ENCODE data around the gene FIBP. TPM values are rescaled to one million over a fixed set of nuclear protein-coding genes. Genes with fewer than 3 reads are reported as not detected.

Gene FIBP
- total RNA-seq, 1 donor from 2014 or later = 84.7 TPM

- intact Hi-C loops (cut with micrococcal nuclease) = no loop called here
These were observed 27.0 kb upstream of the FIBP start for GRCh38 chr11:65915101-65915820.

- intact Hi-C loops (cut with micrococcal nuclease) = no loop called here
These were observed 24.6 kb upstream of the FIBP start for GRCh38 chr11:65912845-65913244.

GRCh38 chr11:65911682-65912568 is 23.7 kb upstream of the FIBP start:
- intact Hi-C loops (cut with micrococcal nuclease) = no loop called here

GRCh38 chr11:65907878-65908277 is 19.6 kb upstream of the FIBP start:
- intact Hi-C loops (cut with micrococcal nuclease) = no loop called here

- intact Hi-C loops (cut with micrococcal nuclease) = no loop called here
These were observed 18.3 kb upstream of the FIBP start for GRCh38 chr11:65906602-65907001.

- intact Hi-C loops (cut with micrococcal nuclease) = no loop called here
These were observed 15.4 kb upstream of the FIBP start for GRCh38 chr11:65903715-65904114.

GRCh38 chr11:65903068-65903481 is 14.8 kb upstream of the FIBP start:
- intact Hi-C loops (cut with micrococcal nuclease) = no loop called here

- intact Hi-C loops (cut with micrococcal nuclease) = loop anchor here (1.0 kb wide), 2 partner anchors 11 to 18 kb away; partner anchors contain the start of genes C11orf68, CCDC85B and DRAP1
These were observed 12.6 kb upstream of the FIBP start for GRCh38 chr11:65900899-65901180.

- intact Hi-C loops (cut with micrococcal nuclease) = loop anchor here (1.0 kb wide), 2 partner anchors 10 to 19 kb away; partner anchors contain the start of genes C11orf68, CCDC85B and DRAP1
These were observed 12.0 kb upstream of the FIBP start, which contains the start of gene FOSL1 for GRCh38 chr11:65900125-65900898. TSS of gene FOSL1 (minus strand) at chr11:65900388. CDS start at chr11:65900339, 49 bp downstream.

GRCh38 chr11:65899356-65900124 is 11.3 kb upstream of the FIBP start:
- intact Hi-C loops (cut with micrococcal nuclease) = loop anchor here (1.0 to 10.0 kb wide), 3 partner anchors 9 to 115 kb away; partner anchors contain the start of genes AP5B1, C11orf68, CCDC85B and DRAP1

GRCh38 chr11:65898656-65899355 is 10.5 kb upstream of the FIBP start:
- intact Hi-C loops (cut with micrococcal nuclease) = loop anchor here (10.0 kb wide), 1 partner anchor 114 kb away; the partner anchor contains the start of genes AP5B1 and OVOL1

- intact Hi-C loops (cut with micrococcal nuclease) = loop anchor here (10.0 kb wide), 1 partner anchor 112 kb away; the partner anchor contains the start of genes AP5B1 and OVOL1
These were observed 8.8 kb upstream of the FIBP start for GRCh38 chr11:65897020-65897471.

- intact Hi-C loops (cut with micrococcal nuclease) = loop anchor here (10.0 kb wide), 1 partner anchor 112 kb away; the partner anchor contains the start of genes AP5B1 and OVOL1
These were observed 8.0 kb upstream of the FIBP start for GRCh38 chr11:65896034-65896999.

GRCh38 chr11:65895482-65895981 is 7.3 kb upstream of the FIBP start:
- intact Hi-C loops (cut with micrococcal nuclease) = loop anchor here (10.0 kb wide), 1 partner anchor 111 kb away; the partner anchor contains the start of genes AP5B1 and OVOL1

- intact Hi-C loops (cut with micrococcal nuclease) = loop anchor here (10.0 kb wide), 1 partner anchor 109 kb away; the partner anchor contains the start of genes AP5B1 and OVOL1
These were observed 5.8 kb upstream of the FIBP start for GRCh38 chr11:65894034-65894591.

GRCh38 chr11:65892661-65893317 is 4.5 kb upstream of the FIBP start:
- intact Hi-C loops (cut with micrococcal nuclease) = loop anchor here (10.0 kb wide), 1 partner anchor 108 kb away; the partner anchor contains the start of genes AP5B1 and OVOL1

GRCh38 chr11:65892137-65892540 is 3.9 kb upstream of the FIBP start:
- intact Hi-C loops (cut with micrococcal nuclease) = loop anchor here (10.0 kb wide), 1 partner anchor 107 kb away; the partner anchor contains the start of genes AP5B1 and OVOL1
